Ovary (tissue), 9 donors: Measurements from ENCODE around the gene PFKFB4. TPM values are rescaled to one million over a fixed set of nuclear protein-coding genes. Genes with fewer than 3 reads are reported as not detected.

ENCODE experiments used
- DNase-seq, 5 donors: peaks; one replicate each; pipeline ENCODE4 v3.0.0-alpha.2; 2019 to 2020
- H3K27ac ChIP-seq, 2 donors: fragments of 200-600 bp; one replicate each; pipeline versions ENCODE4 v1.5.1 to v1.8.0; 2019 to 2022
- H3K27me3 ChIP-seq: fragments of 200-600 bp; one replicate; pipeline ENCODE4 v1.8.0; 2022
- H3K36me3 ChIP-seq: fragments of 200-600 bp; sonication (generic); one replicate; pipeline ENCODE4 v1.5.1; 2019
- H3K4me1 ChIP-seq: one replicate; pipeline ENCODE4 v1.8.1; 2013; ENCODE audit warnings: mild to moderate bottlenecking, moderate library complexity; ENCODE audit not compliant: insufficient read depth
- H3K4me3 ChIP-seq: fragments of 200-600 bp; sonication (generic); one replicate; pipeline ENCODE4 v1.5.1; 2017
- H3K9me3 ChIP-seq, 2 donors: fragments of 200-600 bp in 1 of 2; sonication (generic) in 1 of 2; one replicate each; pipeline versions ENCODE4 v1.5.1 to v1.8.1; 2013 to 2019; ENCODE audit warnings: mild to moderate bottlenecking in 1 of 2, moderate library complexity in 1 of 2
- EP300 ChIP-seq: sonication (generic); formaldehyde crosslinking; IDR thresholded peaks from one replicate; pipeline ENCODE4 v1.6.1; 2017; ENCODE audit warnings: antibody characterized with exemption
- POLR2A ChIP-seq: fragments of 450-650 bp; IDR thresholded peaks from one replicate; pipeline ENCODE4 v1.6.1; 2017; ENCODE audit warnings: antibody characterized with exemption, mild to moderate bottlenecking, moderate library complexity
- WGBS, 3 donors: extraction: QIAGEN DNeasy Blood & Tissue Kit in 1 of 3; methylation state at CpG; one replicate each; pipeline versions ENCODE4 v1.1.5 to v1.1.7; 2013 to 2017; 5-methylcytosine and 5-hydroxymethylcytosine counted together
- intact Hi-C, 4 donors: fragments of 100-400 bp; cut with DNase I; formaldehyde crosslinking; loops; one replicate each; pipeline versions ENCODE4 v1.11.0 to v1.15.1; 2022 to 2023
- polyA plus RNA-seq, 2 donors: library from polyadenylated mRNA; stranded (reverse); fragments of 200-250 nt in 1 of 2; fragments of 350-450 nt in 1 of 2; fragmentation: Illumina TruSeq in 1 of 2; extraction: RNeasy Lipid Tissue Mini Kit (QIAGEN cat#74804) in 1 of 2; gene quantifications; one replicate each; pipeline ENCODE4 v1.2.3, GENCODE V29; 2013 to 2014
- total RNA-seq, 7 donors: library from RNA; depleted of rRNA in 2 of 7; stranded (reverse); fragments of >200 nt in 2 of 7; fragmentation: NEBNext Ultra II Directional in 3 of 7; extraction: Animal tissue kit (Norgen Biotek cat#: 25700) in 3 of 7; gene quantifications; one replicate each; pipeline versions ENCODE4 v1.1.0 to v1.2.4, GENCODE V29; 2016 to 2023
- TF ChIP-seq, protein P1 (sequence below), 3 donors: fragments of 450-650 bp in 2 of 3; fragments of 200-600 bp in 1 of 3; IDR thresholded peaks; one replicate each; pipeline versions ENCODE4 v1.5.1 to v1.8.0; 2016 to 2022; ENCODE audit warnings: antibody characterized with exemption in 3 of 3, mild to moderate bottlenecking in 1 of 3
- donor health status: DM: no; HTN: no; CAD: no; lungs with moderate emphysema.
- donor health status: DM: no; HTN: no; CAD: no.
- donor health status: Bipolar disorder and iron deficiency.
- donor health status: DM: yes; HTN: yes; CAD: no.
- donor health status: DM: no; HTN: no; CAD: no.
- donor health status: DM: yes; HTN: yes; CAD: no.

Gene PFKFB4
- total and polyA plus RNA-seq, 9 donors = 2.3 to 8.0 (median 5.6) TPM

DNA sequence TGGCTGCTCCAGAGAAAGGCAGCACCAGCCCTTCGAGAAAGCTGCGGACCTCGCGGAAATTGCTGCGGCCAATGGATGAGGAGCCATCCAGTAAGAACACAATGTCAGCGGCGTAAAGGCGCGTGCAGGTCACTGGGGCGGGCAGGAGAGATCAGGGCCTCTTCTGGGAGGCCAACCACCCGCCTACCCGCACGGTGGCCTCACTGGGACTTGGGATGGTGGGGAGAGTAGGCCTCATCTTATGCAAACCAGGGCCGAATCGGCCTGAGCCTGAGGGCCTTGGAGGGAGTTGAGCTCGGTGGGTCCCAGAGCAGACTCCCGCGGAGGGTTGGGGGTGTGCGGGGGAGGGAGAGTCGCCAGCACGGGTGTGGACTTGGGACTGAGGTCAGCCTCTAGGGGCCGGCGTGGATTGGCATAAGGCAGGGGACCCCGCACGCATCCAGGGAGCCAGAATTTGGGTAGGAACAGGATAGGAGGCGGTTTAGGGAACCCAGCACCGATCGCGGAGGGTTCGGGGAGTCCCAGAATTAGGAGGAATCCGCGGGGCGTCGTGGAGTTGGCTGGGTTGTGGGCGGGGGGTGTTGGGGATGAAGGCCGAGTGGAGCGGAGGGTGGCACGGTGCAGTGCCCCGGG, 37.9 kb upstream of the PFKFB4 start:
- no peaks in the 10 kb centered on the region for H3K27me3 ChIP-seq
- peak in 1 of 5 donors; percentile 45 for DNase-seq
- TF ChIP-seq EP300 = no peak
- TF ChIP-seq POLR2A = no peak
- TF ChIP-seq, protein P1, sequence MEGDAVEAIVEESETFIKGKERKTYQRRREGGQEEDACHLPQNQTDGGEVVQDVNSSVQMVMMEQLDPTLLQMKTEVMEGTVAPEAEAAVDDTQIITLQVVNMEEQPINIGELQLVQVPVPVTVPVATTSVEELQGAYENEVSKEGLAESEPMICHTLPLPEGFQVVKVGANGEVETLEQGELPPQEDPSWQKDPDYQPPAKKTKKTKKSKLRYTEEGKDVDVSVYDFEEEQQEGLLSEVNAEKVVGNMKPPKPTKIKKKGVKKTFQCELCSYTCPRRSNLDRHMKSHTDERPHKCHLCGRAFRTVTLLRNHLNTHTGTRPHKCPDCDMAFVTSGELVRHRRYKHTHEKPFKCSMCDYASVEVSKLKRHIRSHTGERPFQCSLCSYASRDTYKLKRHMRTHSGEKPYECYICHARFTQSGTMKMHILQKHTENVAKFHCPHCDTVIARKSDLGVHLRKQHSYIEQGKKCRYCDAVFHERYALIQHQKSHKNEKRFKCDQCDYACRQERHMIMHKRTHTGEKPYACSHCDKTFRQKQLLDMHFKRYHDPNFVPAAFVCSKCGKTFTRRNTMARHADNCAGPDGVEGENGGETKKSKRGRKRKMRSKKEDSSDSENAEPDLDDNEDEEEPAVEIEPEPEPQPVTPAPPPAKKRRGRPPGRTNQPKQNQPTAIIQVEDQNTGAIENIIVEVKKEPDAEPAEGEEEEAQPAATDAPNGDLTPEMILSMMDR (IDR thresholded peaks at IDR 0.05) = no peak
- peaks cover 26% of the 10 kb centered on the region for H3K4me1 ChIP-seq
- H3K36me3 ChIP-seq = no peaks in the 10 kb centered on the region
- no peak overlapping the region for H3K27ac ChIP-seq
- WGBS, 3 donors = 24 to 36% (median 34%) methylated on average over 36 to 39 of the region's 39 CpGs
- no peaks in the 10 kb centered on the region for H3K9me3 ChIP-seq
- intact Hi-C loops = no loop called here
- peak overlapping the region; percentile 37 for H3K4me3 ChIP-seq

DNA sequence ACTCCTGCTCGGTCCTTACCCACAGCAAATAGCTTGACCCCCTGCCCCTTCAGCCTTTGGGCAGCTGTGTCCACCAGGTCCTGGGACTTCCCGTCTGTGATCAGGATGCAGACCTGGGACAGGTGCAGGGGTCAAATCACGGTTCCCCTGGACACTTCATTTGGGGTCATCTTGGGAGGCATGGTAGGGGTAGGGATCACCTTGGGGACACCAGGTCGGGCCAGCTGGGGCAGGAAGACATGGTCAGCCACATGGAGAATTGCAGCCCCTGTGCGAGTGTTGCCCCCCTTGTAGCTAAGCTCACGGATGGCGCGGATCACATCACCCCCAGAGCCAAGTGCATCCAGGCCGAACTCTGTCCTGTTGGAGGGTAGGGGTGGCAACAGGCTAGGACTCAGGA, 36.7 kb upstream of the PFKFB4 start:
- no peaks in the 10 kb centered on the region for H3K36me3 ChIP-seq
- H3K27me3 ChIP-seq = no peaks in the 10 kb centered on the region
- no peaks in the 10 kb centered on the region for H3K9me3 ChIP-seq
- 90 to 98% (median 94%) methylated on average over 8 to 9 of the region's 9 CpGs for WGBS, 3 donors
- no peak overlapping the region for H3K27ac ChIP-seq
- H3K4me3 ChIP-seq = no peak overlapping the region
- H3K4me1 ChIP-seq = peaks cover 17% of the 10 kb centered on the region
- TF ChIP-seq EP300 (no peak), POLR2A (no peak)
- TF ChIP-seq, protein P1 (IDR thresholded peaks at IDR 0.05) = no peak
- intact Hi-C loops = no loop called here
- DNase-seq = no peak

- intact Hi-C loops = no loop called here
- H3K27ac ChIP-seq = no peak overlapping the region
- DNase-seq = no peak
- 92 to 95% (median 94%) methylated on average over 19 to 21 of the region's 21 CpGs for WGBS, 3 donors
- H3K4me1 ChIP-seq = peaks cover 12% of the 10 kb centered on the region
- no peaks in the 10 kb centered on the region for H3K36me3 ChIP-seq
- H3K27me3 ChIP-seq = no peaks in the 10 kb centered on the region
- no peak overlapping the region for H3K4me3 ChIP-seq
- H3K9me3 ChIP-seq = no peaks in the 10 kb centered on the region
- TF ChIP-seq EP300 = no peak
- no peak for TF ChIP-seq POLR2A
- TF ChIP-seq, protein P1 (IDR thresholded peaks at IDR 0.05) = no peak
These were observed 36.0 kb upstream of the PFKFB4 start for GRCh38 chr3:48592519-48593087.

GRCh38 chr3:48591886-48592518, 35.4 kb upstream of the PFKFB4 start:
- Histone ChIP-seq H3K27me3 (no peaks in the 10 kb centered on the region), H3K36me3 (no peaks in the 10 kb centered on the region), H3K4me1 (peaks cover 10% of the 10 kb centered on the region), H3K4me3 (no peak overlapping the region), H3K9me3 (no peaks in the 10 kb centered on the region), H3K27ac (no peak overlapping the region)
- TF ChIP-seq POLR2A (no peak), EP300 (no peak)
- TF ChIP-seq, protein P1 (IDR thresholded peaks at IDR 0.05) = no peak
- 91 to 97% (median 92%) methylated on average over 19 to 22 of the region's 22 CpGs for WGBS, 3 donors
- intact Hi-C loops = no loop called here
- no peak for DNase-seq
